GM21381 (cell line): ENCODE data around the gene PLCXD1.
"Not testable (repeated sequence)": the region's sequence is repeated elsewhere in the genome, so short reads cannot be mapped to it uniquely, and the experiment has no call there.

Source experiments
- ATAC-seq: cut with Tn5 transposase; IDR thresholded peaks from one replicate; pipeline ENCODE4 v1.9.1; 2021; ENCODE audit warnings: mild to moderate bottlenecking, moderate library complexity; ENCODE audit not compliant: unreplicated experiment

Gene PLCXD1

GRCh38 chrX:290476-291166 is 9.4 kb downstream of the PLCXD1 start:
- ATAC-seq = no peak

GRCh38 chrX:291411-291901 is 10.3 kb downstream of the PLCXD1 start:
- no peak for ATAC-seq

DNA sequence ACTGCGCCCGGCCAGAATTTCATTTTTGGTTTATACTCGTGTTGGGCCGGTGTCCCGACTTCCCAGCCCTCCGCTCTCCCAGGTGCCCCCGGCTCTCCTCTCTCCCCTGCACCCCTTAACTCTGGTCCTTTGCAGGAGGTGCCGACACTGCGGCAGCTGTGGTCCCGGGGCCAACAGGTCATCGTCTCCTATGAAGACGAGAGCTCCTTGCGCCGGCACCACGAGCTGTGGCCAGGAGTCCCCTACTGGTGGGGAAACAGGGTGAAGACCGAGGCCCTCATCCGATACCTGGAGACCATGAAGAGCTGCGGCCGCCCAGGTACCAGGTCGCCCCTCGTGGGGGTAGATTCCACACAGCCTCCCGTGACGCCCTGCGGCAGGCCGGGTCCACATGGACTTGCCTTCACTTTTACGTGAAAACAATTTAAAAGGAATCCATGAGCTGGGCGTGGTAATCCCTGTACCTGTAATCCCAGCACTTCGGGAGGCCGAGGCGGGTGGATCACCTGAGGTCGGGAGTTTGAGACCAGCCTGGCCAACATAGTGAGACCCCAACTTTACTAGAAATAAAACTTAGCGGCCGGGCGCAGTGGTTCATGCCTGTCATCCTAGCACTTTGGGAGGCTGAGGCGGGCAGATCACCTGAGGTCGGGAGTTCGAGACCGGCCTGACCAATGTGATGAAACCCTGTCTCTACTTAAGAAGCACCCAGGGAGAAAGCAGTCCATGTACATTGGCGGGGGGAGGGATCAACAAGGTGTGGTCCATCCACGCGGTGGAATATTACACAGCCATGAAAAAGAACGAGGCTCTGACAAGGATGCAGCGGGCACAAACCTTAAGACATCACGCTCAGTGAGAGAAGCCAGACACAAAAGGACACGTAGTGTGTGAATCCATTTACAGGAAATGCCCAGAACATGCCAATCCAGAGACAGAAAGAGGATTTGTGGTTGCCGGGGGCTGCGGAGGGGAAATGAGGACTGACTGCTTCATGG is 12.0 kb downstream of the PLCXD1 start:
- ATAC-seq = no peak

- no peak for ATAC-seq
These were observed 14.0 kb downstream of the PLCXD1 start for GRCh38 chrX:295136-295535.

DNA sequence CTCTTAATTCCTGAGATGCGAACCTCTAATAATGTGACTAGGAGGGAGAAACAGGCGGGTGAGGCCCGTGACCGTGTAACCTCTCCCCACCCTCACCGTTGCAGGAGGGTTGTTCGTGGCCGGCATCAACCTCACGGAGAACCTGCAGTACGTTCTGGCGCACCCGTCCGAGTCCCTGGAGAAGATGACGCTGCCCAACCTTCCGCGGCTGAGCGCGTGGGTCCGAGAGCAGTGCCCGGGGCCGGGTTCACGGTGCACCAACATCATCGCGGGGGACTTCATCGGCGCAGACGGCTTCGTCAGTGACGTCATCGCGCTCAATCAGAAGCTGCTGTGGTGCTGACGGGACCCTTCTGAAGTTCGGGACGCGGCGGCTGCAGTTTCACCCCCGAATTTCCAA is 17.8 kb downstream of the PLCXD1 start:
- ATAC-seq = no peak

DNA sequence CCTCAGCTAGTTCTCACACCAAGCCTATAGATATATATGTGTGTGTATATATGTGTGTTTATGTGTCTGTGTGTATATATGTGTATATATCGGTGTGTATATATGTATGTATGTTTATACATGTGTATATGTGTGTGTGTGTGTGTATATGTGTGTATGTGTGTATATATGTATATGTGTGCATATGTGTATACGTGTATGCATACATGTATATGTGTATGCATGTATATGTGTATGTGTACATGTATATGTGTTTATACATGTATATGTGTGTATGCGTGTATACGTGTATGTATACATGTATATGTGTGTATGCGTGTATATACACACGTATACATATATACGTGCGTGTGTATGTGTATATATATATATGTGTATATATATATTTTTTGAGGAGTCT is 19.2 kb downstream of the PLCXD1 start:
- ATAC-seq = no peak

DNA sequence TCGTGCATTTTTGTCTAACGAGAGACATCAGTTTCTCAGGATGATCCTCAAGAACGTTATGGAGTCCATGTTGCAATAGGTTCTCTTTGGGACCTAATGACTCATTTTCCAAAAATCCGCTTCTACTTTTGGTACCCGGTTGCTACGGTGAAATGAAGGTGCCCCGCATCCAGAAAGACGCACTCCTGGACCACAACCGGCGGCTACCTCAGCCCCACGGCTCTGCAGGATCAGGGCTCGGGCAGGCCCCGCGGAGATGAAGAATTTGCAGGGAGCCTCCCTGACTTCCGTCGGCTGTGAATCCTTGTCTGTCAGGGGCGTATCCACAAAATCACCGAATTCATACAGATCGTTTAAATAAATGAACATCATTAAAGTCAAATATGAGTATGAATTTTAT is 21.8 kb downstream of the PLCXD1 start:
- ATAC-seq = no peak

GRCh38 chrX:305781-306613 is 24.8 kb downstream of the PLCXD1 start:
- ATAC-seq = not testable (repeated sequence)

GRCh38 chrX:306614-307251 is 25.6 kb downstream of the PLCXD1 start:
- not testable (repeated sequence) for ATAC-seq

DNA sequence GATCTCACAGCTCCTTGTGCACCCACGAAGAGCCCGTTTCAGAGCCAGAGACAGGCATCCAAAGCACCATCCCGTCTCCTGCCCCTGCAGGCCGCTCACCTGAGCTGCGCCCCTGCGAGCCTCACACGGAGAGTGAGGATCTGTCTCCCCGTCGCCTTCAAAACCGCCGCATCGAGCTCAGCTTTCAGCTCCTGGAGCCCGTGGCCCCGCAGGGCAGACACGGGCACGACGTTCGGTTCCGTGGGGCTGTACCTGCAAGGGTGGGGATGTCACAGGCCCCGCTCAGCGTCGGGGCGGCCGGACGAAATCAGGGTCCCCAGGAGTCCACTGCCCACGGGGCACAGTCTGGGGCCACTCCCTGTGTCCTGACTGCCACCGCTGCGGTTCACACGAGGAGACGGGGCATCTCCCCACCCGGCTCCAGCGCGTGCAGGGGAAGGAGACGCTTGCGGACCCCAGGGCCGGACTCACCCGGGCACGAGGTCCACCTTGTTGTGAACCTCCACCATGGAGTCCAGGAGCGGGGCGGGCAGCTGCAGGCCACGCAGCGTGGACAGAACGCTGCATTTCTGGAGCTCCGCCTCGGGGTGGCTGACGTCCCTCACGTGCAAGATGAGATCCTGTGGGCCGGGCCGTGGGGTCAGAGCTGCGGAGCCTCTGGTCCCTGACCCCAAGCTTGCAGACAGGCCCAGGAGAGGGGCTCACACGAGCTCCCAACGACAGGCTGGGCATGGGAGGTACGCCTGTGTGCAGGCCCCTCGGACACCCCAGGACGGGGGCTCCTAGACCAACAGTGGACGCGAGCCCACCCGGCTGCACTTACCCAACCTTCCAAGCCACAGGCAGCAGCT is 26.3 kb downstream of the PLCXD1 start:
- ATAC-seq = no peak

DNA sequence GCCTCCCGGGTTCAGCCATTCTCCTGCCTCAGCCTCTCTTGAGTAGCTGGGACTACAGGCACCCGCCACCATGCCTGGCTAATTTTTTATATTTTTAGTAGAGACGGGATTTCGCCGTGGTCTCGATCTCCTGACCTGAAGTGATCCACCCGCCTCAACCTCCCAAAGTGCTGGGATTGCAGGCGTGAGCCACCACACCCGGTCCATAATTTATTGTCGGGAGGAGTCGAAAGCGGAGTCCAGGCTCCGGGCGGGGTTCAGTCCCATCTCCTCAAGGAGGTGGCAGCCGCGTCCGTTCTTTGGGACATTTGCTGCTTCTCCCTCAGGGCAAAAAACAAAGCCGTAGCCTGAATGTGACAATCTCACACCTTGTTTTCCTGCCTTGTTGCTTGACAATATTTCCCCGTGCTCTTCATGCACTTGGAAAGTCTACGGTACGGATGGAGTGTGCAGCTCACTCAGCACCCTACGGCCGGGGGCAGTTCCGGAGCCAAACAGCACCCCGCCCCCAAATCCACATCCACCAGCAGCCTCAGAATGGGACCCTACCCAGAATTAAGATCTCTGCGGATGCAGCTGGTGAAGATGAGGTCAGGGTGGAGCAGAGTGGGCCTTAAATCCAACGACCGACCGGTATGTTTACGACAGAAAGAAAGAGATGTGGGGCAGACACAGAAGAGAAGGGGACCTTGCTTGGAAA is 27.8 kb downstream of the PLCXD1 start:
- ATAC-seq = no peak

DNA sequence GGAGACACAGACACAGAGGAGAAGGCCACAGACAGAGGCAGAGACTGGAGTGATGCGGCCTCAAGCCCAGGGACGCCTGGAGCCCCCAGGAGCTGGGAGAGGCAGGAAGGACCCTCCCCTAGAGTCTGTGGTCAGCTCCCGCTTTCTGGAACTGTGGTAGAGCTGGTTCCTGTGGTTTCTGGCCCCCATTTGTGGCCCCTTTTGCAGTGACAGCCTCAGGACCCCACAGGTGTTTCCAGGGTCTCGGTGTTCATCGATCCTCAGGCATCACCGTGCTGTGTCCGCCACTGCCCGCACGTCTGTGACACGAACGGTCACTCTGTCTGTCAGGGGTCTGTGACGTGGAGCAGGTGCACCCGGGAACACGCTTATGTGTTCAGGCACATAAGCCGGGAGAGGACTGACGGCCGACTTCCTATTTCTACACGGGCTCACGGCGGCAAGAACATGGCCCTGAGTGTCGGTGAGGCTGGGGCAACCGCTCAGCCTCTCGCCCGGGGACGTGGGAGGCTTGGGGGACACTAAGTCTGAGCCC is 29.5 kb downstream of the PLCXD1 start:
- ATAC-seq = no peak

- no peak for ATAC-seq
These were observed 30.3 kb downstream of the PLCXD1 start for GRCh38 chrX:311156-312129.

GRCh38 chrX:312621-313331 is 31.6 kb downstream of the PLCXD1 start:
- no peak for ATAC-seq

DNA sequence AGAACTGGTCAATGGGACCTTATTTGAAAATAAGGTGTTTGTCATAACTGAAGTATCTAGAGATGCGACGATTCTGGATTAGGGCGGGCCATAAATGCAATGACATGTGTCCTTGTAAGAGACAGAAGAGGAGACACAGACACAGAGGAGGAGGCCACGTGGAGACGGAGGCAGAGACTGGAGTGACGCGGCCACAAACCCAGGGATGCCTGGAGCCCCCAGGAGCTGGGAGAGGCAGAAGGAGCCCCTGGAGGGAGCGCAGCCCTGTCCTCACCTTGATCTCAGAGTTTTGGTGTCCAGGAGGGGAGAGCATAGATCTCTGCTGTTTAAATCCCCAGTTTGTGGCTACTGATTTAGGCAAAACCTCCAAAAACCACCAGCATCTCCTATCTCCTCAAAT is 32.4 kb downstream of the PLCXD1 start:
- no peak for ATAC-seq

- ATAC-seq = no peak
These were observed 32.9 kb downstream of the PLCXD1 start for GRCh38 chrX:314049-314448.
